Ishikawa (cell line): ENCODE data around the gene ZBTB33.

Source experiments
- CEBPB ChIP-seq: IDR thresholded peaks from 2 replicates; pipeline ENCODE4 v1.6.1; 2012
- CREB1 ChIP-seq: IDR thresholded peaks from 2 replicates; pipeline ENCODE4 v1.6.1; 2012; ENCODE audit warnings: low read depth
- EGR1 ChIP-seq: IDR thresholded peaks from 2 replicates; pipeline ENCODE4 v1.6.1; 2012
- EP300 ChIP-seq: IDR thresholded peaks from 2 replicates; pipeline ENCODE4 v1.6.1; 2012; ENCODE audit warnings: borderline replicate concordance
- FOXM1 ChIP-seq: IDR thresholded peaks from 2 replicates; pipeline ENCODE4 v1.6.1; 2012; ENCODE audit warnings: low read depth, borderline replicate concordance
- MAX ChIP-seq: IDR thresholded peaks from 2 replicates; pipeline ENCODE4 v1.6.1; 2012
- NFIC ChIP-seq: IDR thresholded peaks from 2 replicates; pipeline ENCODE4 v1.6.1; 2012
- RAD21 ChIP-seq: IDR thresholded peaks from 2 replicates; pipeline ENCODE4 v1.6.1; 2012; ENCODE audit warnings: low read depth
- REST ChIP-seq: IDR thresholded peaks from 2 replicates; pipeline ENCODE4 v1.6.1; 2012; ENCODE audit warnings: low read depth, mild to moderate bottlenecking
- TAF1 ChIP-seq: IDR thresholded peaks from 2 replicates; pipeline ENCODE4 v1.6.1; 2012; ENCODE audit warnings: low read depth, mild to moderate bottlenecking
- TCF12 ChIP-seq: IDR thresholded peaks from 2 replicates; pipeline ENCODE4 v1.6.1; 2012; ENCODE audit warnings: low read depth
- TEAD4 ChIP-seq: IDR thresholded peaks from 2 replicates; pipeline ENCODE4 v1.6.1; 2012
- USF1 ChIP-seq: IDR thresholded peaks from 2 replicates; pipeline ENCODE4 v1.6.1; 2012
- YY1 ChIP-seq: IDR thresholded peaks from 2 replicates; pipeline ENCODE4 v1.6.1; 2012; ENCODE audit warnings: low read depth
- ZBTB7A ChIP-seq: IDR thresholded peaks from 2 replicates; pipeline ENCODE4 v1.6.1; 2012; ENCODE audit warnings: low read depth

ZBTB33 gene

GRCh38 chrX:120224388-120224787, 26.2 kb upstream of the ZBTB33 start:
- TF ChIP-seq CREB1 = no peak
- TF ChIP-seq TAF1 = no peak
- TF ChIP-seq FOXM1 = no peak
- TF ChIP-seq EGR1 = no peak
- TF ChIP-seq MAX = no peak
- no peak for TF ChIP-seq REST
- no peak for TF ChIP-seq CEBPB
- TF ChIP-seq EP300 = no peak
- no peak for TF ChIP-seq RAD21
- TF ChIP-seq YY1 = no peak
- TF ChIP-seq NFIC = no peak
- TF ChIP-seq TEAD4 = no peak
- no peak for TF ChIP-seq ZBTB7A
- TF ChIP-seq TCF12 = no peak
- TF ChIP-seq USF1 = no peak

- TF ChIP-seq TCF12 = no peak
- no peak for TF ChIP-seq TEAD4
- no peak for TF ChIP-seq YY1
- TF ChIP-seq ZBTB7A = no peak
- no peak for TF ChIP-seq CREB1
- TF ChIP-seq FOXM1 = no peak
- TF ChIP-seq REST = no peak
- TF ChIP-seq TAF1 = no peak
- no peak for TF ChIP-seq MAX
Measured at GRCh38 chrX:120228187-120228908, 22.3 kb upstream of the ZBTB33 start.

GRCh38 chrX:120235284-120235683, 15.3 kb upstream of the ZBTB33 start:
- TF ChIP-seq TCF12 (no peak), YY1 (no peak), NFIC (no peak), CREB1 (no peak), TEAD4 (no peak)

- no peak for TF ChIP-seq TCF12
- no peak for TF ChIP-seq EGR1
- TF ChIP-seq USF1 = no peak
- TF ChIP-seq CREB1 = no peak
- no peak for TF ChIP-seq FOXM1
- TF ChIP-seq RAD21 = no peak
Measured at GRCh38 chrX:120236687-120237479, 13.7 kb upstream of the ZBTB33 start.

GRCh38 chrX:120238933-120239332, 11.7 kb upstream of the ZBTB33 start:
- TF ChIP-seq CREB1 = no peak
- no peak for TF ChIP-seq EP300
- no peak for TF ChIP-seq RAD21

- no peak for TF ChIP-seq ZBTB7A
- no peak for TF ChIP-seq EP300
- no peak for TF ChIP-seq USF1
- TF ChIP-seq TEAD4 = no peak
Measured at GRCh38 chrX:120242813-120243212, 7.8 kb upstream of the ZBTB33 start.
